ENCODE data around the gene FRRS1.
"Not testable (repeated sequence)": the region's sequence is repeated elsewhere in the genome, so short reads cannot be mapped to it uniquely, and the experiment has no call there.

FRRS1 gene, protein sequence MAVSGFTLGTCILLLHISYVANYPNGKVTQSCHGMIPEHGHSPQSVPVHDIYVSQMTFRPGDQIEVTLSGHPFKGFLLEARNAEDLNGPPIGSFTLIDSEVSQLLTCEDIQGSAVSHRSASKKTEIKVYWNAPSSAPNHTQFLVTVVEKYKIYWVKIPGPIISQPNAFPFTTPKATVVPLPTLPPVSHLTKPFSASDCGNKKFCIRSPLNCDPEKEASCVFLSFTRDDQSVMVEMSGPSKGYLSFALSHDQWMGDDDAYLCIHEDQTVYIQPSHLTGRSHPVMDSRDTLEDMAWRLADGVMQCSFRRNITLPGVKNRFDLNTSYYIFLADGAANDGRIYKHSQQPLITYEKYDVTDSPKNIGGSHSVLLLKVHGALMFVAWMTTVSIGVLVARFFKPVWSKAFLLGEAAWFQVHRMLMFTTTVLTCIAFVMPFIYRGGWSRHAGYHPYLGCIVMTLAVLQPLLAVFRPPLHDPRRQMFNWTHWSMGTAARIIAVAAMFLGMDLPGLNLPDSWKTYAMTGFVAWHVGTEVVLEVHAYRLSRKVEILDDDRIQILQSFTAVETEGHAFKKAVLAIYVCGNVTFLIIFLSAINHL

DNA sequence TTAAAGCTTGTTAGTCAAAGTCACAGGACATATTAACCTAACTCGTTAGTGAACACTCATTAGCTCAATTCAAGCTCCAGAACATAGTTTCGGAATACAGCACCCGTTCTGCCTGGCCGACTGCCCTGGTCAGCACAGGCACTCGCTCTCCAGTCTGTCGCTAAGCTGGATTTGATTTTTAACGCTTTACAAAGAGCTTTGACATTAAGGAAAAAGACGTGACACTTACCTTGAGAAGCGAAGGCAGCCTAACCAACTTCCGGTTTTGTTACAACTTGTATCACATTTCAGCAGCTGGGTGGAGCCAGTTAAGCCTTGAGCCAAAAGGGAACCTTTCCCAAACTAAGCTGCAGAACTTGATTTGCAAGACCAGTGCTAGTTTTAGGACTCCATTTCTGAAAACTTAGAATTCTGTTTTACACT, at the start of gene FRRS1:
Gene FRRS1, minus strand, starts transcription at position 258 of the 423 bp plus-strand sequence. CDS start 17,867 bp downstream, outside the sequence.
- DNase-seq = peak; percentile 2

DNA sequence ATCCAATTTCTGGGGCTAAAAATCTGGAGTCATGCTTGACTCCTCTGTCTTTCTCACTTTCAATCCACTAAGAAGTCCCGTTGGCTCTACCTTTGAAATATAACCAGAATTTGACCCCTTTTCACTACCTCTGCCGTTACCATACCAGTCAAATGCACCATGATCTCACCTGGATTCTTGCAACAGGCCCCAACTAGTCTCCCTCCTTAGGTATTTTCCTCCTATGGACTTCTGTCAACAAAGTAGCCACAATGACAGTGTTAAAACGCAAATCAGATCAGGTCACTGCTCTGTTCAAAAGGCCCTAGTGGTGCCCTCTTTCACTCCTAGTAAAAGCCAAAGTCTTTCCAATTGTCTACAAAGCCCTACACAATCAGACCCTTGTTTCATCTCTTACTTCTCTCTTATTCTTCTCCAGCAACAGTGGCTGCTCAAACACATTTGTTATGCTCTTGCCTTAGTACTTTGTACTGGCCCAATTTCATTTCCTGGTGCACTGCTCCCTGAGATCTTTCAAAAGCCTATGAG, 48.0 kb upstream of the FRRS1 start:
- no peak for DNase-seq

GRCh38 chr1:99811747-99812146, 45.3 kb upstream of the FRRS1 start:
- no peak for DNase-seq

- DNase-seq = no peak
Observed at GRCh38 chr1:99811075-99811474, 44.6 kb upstream of the FRRS1 start.

- peak; percentile 16 for DNase-seq
Observed at GRCh38 chr1:99808391-99809115, 42.1 kb upstream of the FRRS1 start.

- no peak for DNase-seq
Observed at GRCh38 chr1:99806882-99807281, 40.4 kb upstream of the FRRS1 start.

DNA sequence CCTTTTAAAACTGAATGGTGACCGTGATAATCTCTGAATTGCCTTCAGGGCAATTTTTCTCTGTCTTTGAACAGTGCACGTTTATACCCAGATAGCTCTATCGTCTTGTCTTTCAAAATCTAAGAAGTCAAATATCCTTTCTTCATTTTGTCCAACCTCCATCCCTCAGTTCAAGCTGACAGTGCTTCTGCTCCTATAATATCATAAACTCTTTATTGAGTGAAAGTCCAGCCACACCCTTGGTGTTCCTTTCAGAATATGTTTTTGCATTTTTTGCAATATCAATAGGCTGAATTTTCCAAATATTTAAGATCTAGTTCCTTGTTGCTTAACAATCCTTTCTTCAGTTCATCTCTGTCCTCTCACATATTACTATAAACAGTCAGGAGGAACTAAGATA, 35.1 kb upstream of the FRRS1 start:
- DNase-seq = no peak

GRCh38 chr1:99793861-99794260, 27.4 kb upstream of the FRRS1 start:
- not testable (repeated sequence) for DNase-seq

DNA sequence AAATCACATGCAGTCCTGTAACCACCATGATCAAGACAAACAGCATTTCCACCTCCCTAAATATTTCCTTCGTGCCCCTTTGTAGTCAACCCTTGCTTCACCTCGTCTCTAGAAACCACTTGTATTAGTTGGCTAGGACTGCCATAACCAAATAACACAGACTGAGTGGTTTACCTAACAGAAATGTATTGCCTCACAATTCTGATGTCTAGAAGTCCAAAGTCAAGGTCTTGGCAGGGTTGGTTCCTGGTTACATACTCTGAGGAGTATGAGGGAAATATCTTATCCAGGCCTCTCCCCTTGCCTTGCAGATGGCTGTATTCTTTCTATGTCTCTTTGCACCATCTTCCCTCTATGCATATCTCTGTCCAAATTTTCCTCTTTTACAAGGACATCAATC, 23.3 kb upstream of the FRRS1 start:
- no peak for DNase-seq

DNA sequence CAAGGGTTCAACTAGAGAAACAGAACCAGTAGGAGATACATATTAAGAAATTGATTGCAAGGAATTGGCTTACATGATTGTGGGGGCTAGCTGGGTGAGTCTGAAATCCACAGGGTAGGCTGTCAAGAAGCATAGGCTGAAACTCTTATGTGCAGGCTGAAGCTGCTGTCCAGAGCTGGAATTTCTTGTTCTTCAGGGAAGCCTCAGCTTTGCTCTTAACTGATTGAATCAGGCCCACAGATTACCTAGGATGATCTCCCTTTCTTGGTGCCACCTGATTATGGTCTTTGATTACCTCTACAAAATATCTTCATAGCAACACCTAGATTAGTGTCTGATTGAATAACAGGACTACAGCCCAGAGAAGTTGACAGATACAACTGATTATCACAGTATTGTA, 22.5 kb upstream of the FRRS1 start:
- no peak for DNase-seq

- no peak for DNase-seq
Observed at GRCh38 chr1:99786751-99787501, 20.5 kb upstream of the FRRS1 start.

GRCh38 chr1:99784809-99785255, 18.4 kb upstream of the FRRS1 start:
- DNase-seq = no peak

DNA sequence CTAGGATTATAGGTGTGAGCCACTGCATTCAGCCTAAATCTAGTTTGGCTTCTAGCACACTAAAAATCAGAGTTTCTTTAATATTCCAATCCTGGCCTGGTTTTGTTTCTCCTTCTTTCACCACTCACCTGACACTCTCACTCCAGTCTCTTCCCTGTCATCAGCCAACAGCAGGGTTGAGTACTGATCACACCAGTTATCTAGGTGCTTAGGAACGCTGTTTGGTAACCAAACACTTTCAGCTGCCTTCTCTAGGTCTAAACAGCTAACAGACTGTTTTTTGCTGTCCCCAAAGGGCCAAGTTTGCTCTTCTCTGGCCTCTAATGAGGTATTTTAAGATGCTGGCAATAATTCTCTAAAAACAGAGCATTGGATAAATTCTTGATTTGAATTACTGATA, 17.7 kb upstream of the FRRS1 start:
- no peak for DNase-seq

DNA sequence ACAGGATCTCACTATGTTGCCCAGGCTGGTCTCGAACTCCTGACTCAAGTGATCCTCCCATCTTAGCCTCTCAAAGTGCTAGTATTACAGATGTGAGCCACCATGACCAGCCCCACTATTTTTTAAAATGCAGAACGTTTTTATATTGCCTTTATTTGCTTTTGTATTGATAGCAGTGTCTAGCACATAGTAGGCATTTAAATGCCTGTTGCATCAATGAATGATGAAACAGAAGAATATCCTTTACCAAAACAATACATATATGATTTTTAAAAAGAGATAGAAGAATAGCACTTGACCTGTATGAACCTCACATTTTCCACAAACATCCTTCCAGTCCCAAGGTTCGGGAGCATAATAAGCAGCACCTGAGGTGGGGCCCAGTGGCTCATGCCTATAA, 16.5 kb upstream of the FRRS1 start:
- DNase-seq = no peak

DNA sequence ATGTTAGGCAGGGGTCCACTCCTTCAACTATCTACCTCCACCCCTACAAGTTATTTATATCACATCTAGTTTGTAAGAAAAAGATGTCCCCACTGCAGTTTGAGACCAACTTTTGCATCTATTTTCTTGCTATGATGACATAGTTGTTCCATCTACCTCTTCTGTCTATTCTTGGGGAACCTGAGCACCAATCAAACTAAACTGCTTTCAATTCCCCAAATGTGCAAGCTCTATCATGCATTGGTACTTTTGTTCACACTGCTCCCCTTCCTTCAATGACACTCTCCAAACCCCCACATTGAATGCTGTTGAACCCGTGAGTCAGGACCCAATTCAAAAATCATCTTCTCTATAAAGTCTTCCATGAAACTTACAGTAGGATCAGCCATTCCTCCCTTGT, 16.0 kb upstream of the FRRS1 start:
- DNase-seq = no peak

- no peak for DNase-seq
Observed at GRCh38 chr1:99781798-99782197, 15.4 kb upstream of the FRRS1 start.

DNA sequence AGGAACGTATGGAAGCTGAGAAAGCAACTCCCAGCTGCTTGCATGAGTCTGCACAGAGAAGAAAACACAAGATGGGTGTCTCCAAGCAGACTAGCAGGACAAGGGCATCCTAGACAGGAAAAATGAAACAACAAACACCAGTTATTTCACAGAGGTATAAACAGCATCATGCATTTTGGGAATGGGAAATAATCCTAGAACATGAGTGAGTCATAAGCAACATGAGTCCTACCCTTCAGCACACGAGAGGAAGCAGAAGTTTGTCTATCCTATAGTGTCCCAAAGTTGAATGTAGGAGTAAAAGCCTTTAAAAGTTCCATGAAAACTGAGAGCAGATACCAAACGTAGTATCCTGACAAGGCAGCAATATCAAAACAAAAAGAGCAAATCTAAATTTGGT, 11.3 kb upstream of the FRRS1 start:
- no peak for DNase-seq

GRCh38 chr1:99776120-99776519, 9.7 kb upstream of the FRRS1 start:
- no peak for DNase-seq

GRCh38 chr1:99772809-99773208, 6.4 kb upstream of the FRRS1 start:
- DNase-seq = no peak

DNA sequence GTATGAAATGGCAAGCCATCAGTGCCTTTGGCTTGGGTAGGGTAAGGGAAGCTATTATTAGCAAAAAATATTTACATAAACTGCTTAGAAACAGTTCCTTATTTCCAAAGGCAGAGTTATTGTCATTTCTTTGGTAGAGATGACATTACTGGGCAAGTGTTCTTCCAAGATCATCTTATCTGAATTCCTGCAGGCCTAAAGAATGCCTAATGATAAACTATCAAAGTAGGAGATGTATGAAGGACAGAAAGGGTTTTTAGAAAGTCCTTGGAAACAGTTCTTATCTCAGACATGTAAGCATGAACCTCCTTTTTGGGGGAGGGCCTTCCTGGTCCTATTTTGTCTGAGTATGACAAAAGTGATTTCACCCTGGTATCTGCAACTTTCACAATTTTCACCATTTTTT, 5.1 kb upstream of the FRRS1 start:
- no peak for DNase-seq

GRCh38 chr1:99768524-99769245, 2.2 kb upstream of the FRRS1 start:
- DNase-seq = no peak

DNA sequence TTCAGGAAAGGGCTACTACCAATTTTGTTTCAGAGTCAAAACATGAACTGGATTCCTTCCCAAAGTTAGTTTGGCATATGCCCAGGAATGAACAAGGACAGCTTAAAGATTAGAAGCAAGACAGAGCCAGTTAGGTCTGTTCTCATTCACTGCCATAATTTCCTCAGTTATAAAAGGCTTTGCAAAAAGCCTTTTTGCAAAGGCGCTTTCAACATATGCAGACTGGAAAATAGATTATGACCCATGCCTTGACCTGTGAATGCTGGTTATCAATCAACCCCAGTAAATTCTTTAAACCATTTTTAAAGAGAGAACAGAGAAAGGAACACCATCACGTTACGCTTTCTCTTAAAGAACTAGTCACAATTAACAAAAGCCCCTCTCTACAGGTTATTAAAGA, 1.7 kb upstream of the FRRS1 start:
- no peak for DNase-seq
